ENCODE results near the gene USP6NL.
"Not testable (repeated sequence)": the region's sequence is repeated elsewhere in the genome, so short reads cannot be mapped to it uniquely, and the experiment has no call there.

Gene USP6NL

GRCh38 chr10:11441151-11441535, 170.3 kb downstream of the USP6NL start:
- no peak for DNase-seq

GRCh38 chr10:11440250-11441150, 170.9 kb downstream of the USP6NL start:
- no peak for DNase-seq

GRCh38 chr10:11439523-11440053, 171.9 kb downstream of the USP6NL start:
- DNase-seq = no peak

GRCh38 chr10:11437391-11438142, 173.9 kb downstream of the USP6NL start:
- no peak for DNase-seq

GRCh38 chr10:11436445-11436844, 175.0 kb downstream of the USP6NL start:
- DNase-seq = not testable (repeated sequence)

DNA sequence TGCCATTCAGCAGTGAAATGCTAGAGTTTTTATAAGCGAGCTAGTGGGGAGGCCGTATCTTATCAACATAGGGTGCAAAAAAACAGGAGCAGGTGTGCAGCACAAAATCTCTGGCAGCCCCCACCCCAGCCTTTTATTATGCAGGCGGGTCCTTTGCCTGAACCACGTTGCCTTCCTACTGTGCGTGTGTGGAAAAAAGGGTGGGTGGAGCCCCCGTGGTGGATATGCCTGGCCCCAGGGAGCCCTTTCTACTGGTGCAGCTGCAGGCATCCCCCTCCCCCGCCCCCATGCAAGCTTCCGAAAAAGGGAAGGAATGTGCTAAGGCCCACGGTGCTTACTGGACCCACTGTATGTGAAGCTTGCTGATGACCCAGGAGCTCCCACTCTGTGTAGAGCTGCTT, 175.9 kb downstream of the USP6NL start:
- no peak for DNase-seq

DNA sequence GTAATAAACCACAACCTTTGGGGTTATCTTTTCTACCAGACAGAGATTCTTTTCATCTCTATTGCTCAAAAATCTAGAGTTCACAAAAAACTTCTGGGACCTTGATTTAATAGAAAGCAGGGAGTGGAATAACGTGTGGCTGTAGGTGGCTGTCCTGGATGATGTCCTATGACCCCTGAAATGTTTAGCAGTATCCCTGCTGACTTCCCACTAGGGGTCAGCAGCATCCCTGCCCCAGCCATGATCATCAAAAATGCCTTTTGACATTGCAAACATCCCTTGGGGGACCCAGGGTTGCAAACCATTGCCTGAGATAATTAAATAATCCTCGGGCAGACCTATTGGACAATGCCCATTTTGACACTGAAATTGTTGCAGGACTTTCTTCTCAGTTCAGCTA, 177.1 kb downstream of the USP6NL start:
- DNase-seq = peak in 1 of 2 experiments; percentile 6

- no peak for DNase-seq
Measured at GRCh38 chr10:11433657-11434056, 177.8 kb downstream of the USP6NL start.

GRCh38 chr10:11431216-11431555, 180.3 kb downstream of the USP6NL start:
- DNase-seq = no peak

DNA sequence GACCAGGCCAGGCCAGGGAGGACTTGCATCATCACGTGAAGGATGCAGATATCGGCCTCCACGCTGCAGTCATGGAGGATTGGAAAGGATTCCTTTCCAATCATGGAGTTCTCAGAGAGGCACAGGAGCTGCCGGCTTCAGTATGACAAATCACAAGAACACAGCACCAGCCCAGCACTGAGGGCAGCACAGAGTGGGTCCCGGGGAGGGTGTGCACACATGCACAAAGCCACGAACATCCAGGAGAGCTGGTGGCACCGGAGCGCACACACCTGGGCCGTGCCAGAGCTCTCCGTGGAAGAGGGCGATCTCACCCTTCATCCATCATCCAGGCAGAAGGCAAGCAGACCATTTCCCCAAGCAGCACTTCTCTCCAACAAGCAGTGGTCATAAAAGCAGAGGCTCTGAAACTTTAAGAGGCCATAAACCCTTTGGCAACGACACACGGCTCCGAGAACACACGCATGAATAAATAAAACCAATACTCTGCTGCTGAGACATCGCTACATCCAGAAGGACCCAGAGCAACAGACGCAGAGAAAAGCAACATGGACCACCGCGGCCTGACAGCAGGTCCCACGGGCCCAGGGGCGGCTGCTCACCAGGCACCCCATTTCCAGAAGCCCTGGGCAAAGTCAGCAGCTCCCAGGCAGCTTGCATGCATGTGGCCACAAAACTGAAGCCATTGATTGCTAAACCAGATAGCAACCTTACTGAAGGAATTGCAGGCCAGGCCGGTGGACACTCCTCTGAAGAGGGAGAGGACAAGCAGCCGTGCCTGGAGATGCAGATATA, 180.8 kb downstream of the USP6NL start:
- DNase-seq = no peak

GRCh38 chr10:11429439-11430052, 181.9 kb downstream of the USP6NL start:
- DNase-seq = no peak

DNA sequence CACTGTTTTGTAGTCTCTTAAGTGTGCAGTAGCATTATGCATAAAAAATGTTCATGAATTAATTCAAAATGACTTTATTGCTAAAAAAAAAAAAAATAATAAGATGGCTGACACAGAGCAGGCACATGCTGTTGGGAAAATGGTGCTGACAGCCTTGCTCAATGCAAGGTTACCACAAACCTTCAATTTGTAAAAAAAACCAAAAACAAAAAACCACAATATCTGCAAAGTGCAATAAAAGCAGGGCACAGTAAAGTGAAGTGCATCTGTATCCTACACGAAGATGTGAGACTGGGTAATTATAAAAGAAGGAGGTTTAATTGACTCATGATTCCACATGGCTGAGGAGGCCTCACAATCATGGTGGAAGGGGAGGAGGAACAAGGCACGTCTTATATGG, 185.8 kb downstream of the USP6NL start:
- DNase-seq = no peak

DNA sequence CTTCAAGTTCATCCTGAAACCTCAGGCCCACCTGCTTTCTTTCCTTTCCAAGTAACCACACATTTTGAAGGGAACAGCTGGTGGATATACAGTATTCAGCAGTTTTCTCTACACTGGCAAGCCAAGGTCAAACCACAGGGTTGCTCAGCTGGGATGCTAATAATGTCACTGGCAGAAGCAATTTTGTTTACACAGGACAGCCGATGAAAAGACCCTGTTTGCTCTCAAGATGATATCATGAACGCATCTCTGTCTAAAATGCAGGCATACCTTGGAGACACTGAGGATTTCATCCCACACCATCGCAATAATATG, 186.2 kb downstream of the USP6NL start:
- no peak for DNase-seq

DNA sequence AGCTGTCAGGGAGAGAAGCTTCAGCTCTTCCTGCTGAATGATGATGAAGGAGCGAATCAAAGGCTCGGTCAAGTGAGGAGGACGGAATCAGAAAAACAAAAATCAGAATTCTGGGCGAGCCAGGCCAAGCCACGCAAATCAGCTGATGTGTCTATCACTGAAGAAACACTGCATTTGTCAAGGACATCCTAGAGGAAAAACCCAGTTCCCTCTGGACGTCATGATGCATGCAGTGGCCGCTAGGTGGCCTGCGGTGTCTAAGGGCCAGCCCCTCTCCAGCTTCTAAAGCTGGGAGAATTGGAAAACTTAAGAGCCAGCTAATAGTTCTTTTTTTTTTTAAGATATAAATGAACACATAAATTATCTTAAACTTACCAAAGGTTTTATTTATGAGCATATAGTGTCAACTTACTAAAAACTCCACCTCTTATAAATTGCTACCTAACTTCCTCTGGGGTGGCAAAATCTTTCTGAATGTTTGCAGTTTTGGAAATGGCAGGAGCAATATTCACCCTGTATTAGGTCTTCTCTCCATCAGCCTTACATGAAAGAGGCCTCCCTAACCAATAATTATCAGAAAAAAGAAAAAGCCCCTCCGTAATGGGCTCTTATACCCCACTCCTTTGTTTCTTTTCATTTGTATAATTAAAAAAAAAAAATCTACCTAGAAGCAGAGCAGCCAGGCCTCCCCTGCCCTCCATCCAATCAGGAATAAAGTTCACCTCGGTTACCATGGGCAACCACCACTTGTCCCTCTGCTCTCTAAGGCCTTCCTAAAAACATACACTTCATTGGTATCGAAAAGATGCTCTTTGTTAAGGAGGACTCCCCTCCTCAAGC, 186.8 kb downstream of the USP6NL start:
- DNase-seq = peak in 1 of 2 experiments; percentile 56

DNA sequence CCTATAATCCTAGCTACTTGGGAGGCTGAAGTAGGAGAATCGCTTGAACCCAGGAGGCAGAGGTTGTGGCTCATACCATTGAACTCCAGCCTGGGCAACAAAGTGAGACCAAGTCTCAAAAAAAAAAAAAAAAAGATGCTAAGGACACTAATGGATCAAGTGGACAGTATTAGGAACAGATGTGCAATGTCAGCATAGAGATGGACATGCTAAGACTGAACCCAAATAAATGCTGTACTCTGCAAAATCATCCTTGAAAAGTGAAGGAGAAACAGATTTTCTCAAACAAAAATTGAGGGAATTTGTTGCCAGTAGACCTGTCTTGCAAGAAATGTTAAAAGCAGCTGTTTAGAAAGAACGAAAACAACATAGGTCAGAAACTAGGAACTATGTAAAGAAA, 194.5 kb downstream of the USP6NL start:
- DNase-seq = no peak

DNA sequence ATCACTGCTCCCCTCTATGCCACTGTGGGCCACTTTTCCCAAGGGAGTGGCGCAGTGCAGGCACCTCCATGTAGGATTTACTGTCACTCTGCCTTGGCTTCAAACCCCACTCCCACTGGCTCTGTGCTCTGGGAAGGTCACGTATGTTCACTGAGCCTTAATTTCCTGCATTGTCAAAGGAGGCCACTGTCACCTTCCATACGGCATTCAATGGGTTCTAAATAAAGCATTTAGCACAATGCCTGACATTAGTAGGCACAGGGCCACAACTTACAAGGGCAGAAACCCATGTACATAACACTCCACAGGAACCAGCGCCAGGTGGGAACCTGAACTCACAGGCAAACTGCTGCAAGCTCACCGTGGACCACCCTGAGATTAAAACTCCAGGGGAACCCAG, 196.4 kb downstream of the USP6NL start:
- no peak for DNase-seq

DNA sequence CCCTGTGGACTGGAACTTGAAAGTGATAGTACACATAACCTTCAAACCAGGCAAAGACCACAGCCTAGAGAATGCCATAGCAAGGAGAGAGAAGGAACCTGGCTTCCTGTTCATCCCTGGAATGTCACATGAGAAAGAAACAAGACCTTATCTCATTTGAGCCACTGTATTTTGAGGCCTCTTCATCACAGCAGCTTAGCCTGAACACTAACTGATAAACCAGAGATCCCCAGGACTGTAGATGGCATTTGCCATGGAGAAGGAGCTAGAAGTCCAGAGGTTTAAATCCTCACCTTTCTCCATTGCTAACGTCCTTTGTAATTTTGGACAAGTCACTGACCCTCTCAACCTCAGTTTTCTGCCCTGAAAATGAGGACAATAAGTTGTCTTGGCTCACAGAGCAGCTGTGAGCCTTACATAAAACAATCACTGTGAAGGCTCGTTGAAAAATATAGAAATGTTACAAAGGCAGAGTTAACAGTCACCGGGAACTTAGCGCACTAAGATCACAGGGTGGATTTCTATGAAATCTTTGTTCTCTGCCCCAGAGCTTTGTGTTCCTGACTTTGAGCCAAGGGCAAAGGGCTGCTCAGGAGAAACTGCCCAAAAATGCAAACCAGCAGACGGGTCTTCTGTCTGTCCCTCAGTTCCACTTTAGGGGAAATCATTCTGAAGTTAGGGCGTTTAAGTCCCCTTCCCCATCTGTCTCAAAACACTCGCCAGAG, 197.0 kb downstream of the USP6NL start:
- DNase-seq = no peak

DNA sequence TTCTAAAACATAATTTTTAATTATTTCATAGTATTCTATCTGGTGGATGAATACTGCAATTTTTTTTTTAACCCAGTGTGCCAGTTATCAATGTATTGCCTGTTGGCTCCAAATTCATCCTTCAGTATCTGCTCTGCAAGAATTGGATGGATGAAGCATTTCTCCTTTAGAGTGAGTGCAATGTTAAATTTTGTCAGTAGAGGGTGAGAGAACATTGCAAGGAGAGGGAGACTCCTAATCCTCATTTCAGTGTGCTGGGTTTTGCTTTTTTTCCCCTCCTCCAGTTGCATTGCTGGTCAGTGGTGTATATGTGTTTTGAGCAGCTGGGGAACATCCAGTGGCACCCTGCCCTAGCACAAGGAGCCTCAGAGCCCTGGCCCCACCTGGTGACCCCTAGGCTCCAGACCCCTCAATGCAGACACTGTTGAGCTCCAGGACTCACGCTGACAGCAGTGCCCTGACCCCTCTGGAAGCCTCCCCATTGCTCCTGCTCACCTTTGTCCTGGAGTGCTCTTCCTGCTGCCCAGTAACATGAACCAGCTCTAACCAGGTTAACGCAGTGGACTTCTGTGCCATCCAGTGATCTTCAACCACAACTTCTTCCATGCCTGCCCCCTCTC, 199.4 kb downstream of the USP6NL start:
- peak in 1 of 2 experiments; percentile 4 for DNase-seq

DNA sequence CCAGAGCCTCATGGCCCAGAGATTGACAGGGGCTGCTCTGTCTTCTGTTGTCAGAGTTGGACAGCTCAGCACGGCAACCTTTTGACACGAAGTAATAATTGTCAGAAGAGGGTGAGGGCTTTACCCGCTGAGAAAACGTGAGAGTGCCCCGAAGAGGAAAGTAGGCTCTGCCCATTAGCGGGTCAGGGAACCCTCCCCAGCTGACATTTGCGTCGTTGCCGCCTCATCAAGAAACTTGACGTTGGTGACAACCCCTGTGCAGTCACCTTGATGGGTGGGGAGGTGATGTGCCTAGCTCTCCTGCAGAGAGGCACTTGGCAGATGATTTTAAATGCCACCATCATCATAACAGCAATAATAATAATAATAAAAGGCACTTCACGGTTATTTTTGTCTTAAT, 202.1 kb downstream of the USP6NL start:
- DNase-seq = no peak

DNA sequence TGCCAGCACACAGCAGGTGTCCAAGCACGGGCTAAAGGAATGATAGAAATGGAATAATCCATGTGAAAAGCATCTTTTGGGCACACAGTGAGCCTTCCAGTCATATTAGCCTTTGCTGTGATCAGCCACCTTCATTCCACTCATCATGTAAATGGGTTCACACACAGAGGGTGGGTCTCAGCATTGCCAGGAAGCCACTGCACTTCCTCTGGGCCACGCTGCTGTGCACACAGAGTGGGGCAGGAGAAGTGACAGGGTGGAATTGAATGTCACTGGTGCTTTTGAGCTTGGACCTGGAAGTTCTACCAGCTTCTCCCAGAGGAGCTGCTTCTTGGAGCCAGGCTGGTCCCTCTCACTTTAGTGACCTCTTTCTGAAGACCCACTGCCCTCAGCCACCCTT, 203.5 kb downstream of the USP6NL start:
- DNase-seq = no peak

GRCh38 chr10:11406746-11407145, 204.7 kb downstream of the USP6NL start:
- DNase-seq = no peak
